DMS53 (cell line): Measurements from ENCODE around the gene CTNNBIP1.

Experiments used
- DNase-seq: peaks from one replicate; lab custom pipeline; 2025; lab: John Stamatoyannopoulos, UW

The CTNNBIP1 gene

GRCh38 chr1:9853249-9853595 lies 56.8 kb downstream of the CTNNBIP1 start:
- no peak for DNase-seq

GRCh38 chr1:9852410-9853248 lies 57.4 kb downstream of the CTNNBIP1 start:
- peak; percentile 57 for DNase-seq

- DNase-seq = no peak
Observed at GRCh38 chr1:9852004-9852403, 58.1 kb downstream of the CTNNBIP1 start.

GRCh38 chr1:9850442-9851162 lies 59.5 kb downstream of the CTNNBIP1 start:
- DNase-seq = no peak

GRCh38 chr1:9849691-9850441 lies 60.2 kb downstream of the CTNNBIP1 start:
- no peak for DNase-seq

DNA sequence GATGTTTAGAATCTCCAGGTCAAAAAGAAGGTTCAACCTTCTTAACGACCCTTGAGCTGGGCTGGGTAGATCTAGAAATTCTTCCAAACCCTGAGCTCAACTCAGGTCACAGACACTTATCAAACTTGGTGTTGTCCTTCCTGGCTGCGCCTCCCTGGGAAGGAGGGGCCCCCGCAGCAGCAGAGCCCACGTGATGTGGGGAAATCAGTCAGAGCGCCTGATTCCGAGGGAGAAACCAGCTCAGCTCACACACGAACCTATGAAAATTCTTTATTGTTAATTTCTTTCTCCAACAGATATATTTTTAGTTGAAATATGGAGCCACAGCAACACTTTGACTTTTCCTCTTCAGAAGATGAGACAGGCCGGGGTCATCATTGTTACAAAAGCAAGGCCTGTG lies 62.0 kb downstream of the CTNNBIP1 start:
- no peak for DNase-seq

- no peak for DNase-seq
Observed at GRCh38 chr1:9847269-9847668, 62.8 kb downstream of the CTNNBIP1 start.

DNA sequence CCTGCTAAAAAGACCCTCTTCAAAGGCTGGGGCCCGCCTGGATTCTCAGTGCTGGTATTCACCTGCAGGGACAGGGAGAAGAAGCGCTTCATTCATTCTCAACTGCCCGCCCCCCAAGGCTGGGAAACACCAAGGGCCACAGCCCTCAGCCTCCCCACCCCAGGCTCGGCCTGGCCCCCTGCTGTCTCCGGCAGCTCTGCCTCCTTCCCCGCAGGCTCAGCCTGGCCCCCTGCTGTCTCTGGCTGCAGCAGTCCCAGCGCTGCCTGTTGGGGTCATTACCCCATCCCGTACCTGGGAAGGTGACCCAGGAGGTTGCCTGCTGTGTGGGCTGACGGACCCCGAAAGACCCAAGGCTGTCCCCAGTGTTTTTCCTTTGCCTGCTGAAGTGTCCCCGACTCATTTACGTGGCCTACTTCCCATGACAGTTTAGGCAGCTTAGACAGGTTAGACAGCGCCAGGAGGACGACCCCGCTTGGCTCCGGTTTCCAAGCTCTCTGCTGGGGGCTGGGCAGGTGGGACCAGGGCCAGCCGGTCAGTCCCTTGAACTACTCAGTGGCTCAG lies 63.4 kb downstream of the CTNNBIP1 start:
- no peak for DNase-seq

DNA sequence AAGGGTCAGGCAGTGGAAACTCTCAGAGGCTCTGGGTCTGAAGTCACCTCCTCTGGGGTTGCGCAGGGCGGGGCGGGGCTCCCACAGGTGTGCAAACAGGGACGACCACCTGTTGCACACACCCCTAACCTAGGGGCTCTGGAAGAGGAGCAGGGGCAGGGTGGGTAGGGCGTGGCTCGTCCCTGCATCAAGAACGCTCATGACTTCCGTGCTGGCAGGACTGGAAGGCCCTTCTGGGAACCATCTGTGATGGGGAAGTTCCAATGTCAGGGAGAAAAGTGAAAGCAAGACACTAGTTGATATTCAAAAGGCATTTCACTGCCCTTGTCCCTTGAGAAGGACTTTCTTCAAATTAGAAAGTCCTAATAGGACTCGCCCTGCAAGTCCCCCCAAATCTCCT lies 64.2 kb downstream of the CTNNBIP1 start:
- no peak for DNase-seq

GRCh38 chr1:9844756-9845155 lies 65.3 kb downstream of the CTNNBIP1 start:
- DNase-seq = no peak

DNA sequence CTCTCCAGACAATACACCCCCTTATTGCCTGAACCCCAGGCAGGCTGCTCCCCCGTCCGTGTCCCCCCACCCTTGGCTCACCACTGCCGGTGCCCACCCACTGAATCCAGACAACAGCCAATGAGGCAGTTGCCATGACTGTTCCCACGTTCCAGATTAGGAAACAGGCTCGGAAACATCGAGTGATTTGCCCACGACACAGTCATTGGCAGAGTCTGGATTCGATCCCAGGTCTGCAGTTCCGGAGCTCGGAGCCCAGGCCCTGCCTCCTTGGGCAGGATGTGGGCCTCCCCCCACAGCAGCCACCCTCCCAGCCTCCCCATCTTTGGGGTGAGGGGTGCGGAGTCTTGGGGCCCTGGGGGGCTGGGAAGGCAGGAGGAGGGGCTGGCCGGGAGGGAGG lies 66.0 kb downstream of the CTNNBIP1 start:
- DNase-seq = no peak

DNA sequence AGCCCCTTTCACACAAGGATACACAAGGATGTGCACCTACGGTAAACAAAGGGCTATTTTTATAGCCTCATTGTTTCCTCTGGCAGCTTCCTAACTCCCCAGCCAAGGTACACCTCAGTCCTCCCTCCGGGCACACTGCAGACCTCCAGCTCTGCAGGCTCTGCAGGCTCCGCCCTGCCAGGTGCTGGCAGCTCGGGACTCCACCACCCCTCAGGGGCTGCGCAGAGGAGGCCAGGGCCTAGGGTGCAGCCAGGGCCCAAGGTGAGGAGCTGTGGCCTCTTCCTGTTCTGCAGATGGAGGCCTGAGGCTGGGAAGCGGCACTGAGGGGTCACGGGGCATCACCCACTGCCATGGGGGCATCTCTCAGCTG lies 66.5 kb downstream of the CTNNBIP1 start:
- peak; percentile 89 for DNase-seq

DNA sequence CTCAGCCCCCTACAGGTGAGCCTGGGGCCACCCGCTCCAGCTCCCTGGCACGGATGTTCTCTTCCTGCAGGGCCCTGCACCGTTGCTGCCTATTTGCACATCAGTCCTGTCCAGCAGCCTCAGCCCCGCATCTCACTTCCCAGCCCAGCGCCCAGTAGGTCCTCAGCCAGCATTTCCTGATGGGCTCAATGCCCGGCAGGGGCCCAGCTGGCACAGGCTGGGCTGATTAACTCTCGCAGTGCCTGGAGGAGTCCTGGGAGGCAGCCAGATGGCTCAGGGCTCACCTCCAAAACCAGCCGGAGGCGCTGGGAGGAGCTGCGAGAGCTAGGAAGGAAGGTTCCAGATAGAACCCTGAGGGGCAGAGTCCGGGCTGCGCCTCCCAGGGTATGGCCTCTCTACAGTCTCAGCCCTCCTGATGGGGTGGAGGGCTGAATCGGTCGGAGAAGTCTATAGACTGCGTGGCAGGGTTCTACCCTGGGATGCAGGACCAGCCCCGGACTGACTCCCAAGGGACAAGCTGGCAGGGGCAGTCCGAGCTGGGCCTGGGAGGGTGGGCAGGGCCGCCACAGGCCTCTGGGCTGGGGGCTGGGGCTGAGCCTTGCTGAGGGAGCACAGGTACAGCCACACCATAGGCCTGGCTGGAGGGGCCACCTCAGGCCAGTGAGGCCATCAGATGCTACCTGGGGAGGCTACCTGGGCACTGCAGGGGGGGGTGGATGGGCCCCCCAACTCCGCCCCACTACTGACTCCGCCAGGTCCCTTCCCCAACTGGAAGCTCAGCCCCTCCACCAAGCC lies 67.1 kb downstream of the CTNNBIP1 start:
- no peak for DNase-seq

DNA sequence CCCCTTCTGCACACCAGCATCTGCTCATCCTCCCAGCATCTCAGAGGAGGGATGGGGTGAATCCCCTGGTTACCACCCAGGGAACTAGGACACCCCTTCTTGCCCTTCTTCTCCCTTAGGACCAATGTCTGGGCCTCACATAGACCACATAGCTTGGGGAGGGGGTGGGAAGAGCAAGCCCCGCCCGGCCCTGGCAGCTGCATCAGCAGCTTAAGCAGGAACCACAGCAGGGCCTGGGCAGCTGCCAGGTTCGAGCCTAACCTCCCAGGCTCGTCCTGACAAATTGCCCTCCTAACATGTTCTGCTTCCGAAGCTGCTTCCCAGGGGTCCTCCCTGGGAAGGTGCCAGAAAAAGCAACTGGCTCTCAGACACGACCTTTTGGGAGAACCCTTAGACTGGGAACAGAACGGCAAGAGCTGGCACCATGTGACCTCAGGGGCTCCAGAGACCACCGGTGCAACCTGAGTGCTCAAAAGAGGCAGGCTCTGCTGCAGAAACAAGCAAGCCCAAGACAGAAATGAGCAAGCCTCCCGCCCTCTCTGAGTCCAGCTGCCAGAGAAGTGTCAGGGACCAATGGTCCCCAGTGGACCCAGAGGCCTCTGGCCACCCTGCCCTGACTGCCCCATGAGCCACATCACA lies 67.9 kb downstream of the CTNNBIP1 start:
- DNase-seq = no peak

GRCh38 chr1:9841460-9841859 lies 68.6 kb downstream of the CTNNBIP1 start:
- no peak for DNase-seq

- DNase-seq = no peak
Observed at GRCh38 chr1:9840176-9840575, 69.9 kb downstream of the CTNNBIP1 start.

DNA sequence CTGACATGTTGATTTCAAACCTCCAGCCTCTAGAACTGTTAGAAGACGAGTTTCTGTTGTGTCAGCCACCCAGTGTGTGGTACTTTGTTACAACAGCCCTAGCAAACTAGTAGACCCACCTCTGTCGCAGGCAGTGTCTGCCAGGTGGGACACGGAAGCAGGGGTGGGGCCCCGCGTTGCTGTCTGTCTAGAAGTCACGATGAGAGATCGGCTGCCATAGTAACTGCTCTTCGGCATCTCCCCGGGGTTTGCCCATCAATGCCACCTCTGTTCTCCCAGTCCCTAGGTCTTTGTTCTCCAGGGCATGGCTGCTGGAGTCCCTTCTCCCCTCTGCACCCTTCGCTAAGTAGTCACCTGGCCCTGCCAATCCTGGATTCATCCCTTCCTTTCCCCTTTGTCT lies 71.1 kb downstream of the CTNNBIP1 start:
- DNase-seq = no peak

DNA sequence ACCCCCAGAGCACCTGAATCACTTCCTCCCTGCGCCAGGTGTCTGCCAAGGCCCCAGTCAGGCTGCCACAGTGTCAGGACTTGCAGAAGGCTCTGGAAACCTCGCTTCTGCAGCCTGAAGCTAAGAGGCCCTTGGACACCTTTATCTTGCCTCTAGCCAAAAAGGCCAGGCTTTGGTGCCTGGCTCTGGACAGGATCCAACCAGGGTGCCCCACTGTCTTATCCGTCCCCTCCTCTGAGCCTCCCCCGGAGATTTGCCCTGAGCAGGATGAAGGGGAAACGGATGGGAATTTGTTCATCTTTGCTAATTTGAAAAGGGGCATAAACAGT lies 73.5 kb downstream of the CTNNBIP1 start:
- peak; percentile 86 for DNase-seq

- DNase-seq = peak; percentile 67
Observed at GRCh38 chr1:9835758-9836631, 74.1 kb downstream of the CTNNBIP1 start.

- no peak for DNase-seq
Observed at GRCh38 chr1:9835404-9835757, 74.7 kb downstream of the CTNNBIP1 start.
